NCI-H1417 treated with DMSO at 0.1 percent for 48 hours (cell line): ENCODE results near the gene BRD4.
"Not testable (repeated sequence)": the region's sequence is repeated elsewhere in the genome, so short reads cannot be mapped to it uniquely, and the experiment has no call there.

Source experiments
- DNase-seq: peaks from one replicate; lab custom pipeline; 2025; lab: John Stamatoyannopoulos, UW

BRD4 gene

DNA sequence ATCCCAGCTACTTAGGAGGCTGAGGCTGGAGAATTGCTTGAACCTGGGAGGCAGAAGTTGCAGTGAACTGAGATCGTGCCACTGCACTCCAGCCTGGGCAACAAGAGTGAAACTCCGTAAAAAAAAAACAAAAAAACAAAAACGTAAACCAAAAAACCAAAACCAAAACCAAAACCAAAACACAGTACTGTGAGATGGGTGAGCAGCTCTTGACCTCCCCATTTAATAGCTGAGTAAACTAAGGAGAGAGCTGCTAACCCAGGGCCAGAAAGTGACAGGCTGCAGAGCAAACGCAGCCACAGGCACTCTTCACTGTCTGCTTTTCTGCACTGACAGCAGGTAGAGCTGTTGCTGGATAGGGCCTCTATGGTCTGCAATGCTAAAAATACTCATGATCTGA is 27.7 kb upstream of the BRD4 start:
- not testable (repeated sequence) for DNase-seq

DNA sequence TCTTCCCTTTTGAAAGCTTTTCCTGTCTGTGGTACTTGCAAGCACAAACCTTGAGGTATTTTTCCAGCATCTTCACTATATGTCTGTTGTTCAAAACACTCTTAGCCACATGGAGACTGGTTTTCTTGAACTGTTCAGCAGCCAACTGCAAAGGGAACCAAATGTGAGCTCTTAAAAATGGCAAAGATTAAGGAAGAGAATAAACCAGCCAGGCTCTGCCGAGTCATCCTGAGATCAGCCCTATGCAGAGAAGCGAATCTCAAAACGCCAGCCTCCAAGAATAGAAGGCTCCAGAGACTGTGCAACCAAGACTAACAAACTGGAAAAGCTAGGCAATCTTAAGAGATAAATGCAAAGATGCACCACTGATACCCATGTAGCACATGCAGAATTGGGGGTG is 26.6 kb upstream of the BRD4 start:
- no peak for DNase-seq

GRCh38 chr19:15357906-15358305 is 25.6 kb upstream of the BRD4 start:
- DNase-seq, result no peak

- DNase-seq, result no peak
Measured at GRCh38 chr19:15354566-15355296, 22.4 kb upstream of the BRD4 start.

GRCh38 chr19:15353908-15354307 is 21.6 kb upstream of the BRD4 start:
- DNase-seq, result no peak

GRCh38 chr19:15352535-15352934 is 20.2 kb upstream of the BRD4 start:
- not testable (repeated sequence) for DNase-seq

DNA sequence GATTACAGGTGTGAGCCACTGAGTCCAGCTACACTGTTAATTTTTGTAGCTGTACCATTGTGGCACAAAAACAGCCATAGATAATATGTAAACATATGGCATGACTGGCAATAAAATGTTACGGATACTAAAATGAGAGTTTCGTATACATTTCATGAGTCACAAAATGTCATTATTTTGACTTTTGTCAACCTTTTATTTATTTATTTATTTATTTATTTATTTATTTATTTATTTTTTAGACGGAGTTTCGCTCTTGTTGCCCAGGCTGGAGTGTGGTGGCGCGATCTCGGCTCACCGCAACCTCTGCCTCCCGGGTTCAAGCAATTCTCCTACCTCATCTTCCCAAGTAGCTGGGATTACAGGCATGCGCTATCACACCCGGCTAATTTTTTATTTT is 9.0 kb upstream of the BRD4 start:
- DNase-seq, result not testable (repeated sequence)

DNA sequence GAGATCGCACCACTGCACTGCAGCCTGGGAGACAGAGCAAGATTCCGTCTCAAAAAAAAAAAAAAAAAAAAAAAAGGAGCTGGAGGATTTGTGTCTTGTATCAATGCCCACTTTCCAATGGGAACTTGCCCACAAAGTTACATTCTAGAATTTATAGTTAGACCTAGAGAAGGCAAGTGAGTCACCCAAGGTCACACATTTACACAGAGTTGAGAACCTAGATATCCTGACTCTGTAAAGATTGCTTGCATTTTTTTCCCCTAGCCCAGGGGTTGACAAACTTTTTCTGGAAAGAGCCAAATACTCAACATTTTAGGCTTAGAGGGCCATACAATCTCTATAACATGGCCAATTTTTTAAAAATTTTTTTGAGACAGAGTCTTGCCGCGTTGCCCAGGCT is 7.7 kb upstream of the BRD4 start:
- DNase-seq, result no peak

DNA sequence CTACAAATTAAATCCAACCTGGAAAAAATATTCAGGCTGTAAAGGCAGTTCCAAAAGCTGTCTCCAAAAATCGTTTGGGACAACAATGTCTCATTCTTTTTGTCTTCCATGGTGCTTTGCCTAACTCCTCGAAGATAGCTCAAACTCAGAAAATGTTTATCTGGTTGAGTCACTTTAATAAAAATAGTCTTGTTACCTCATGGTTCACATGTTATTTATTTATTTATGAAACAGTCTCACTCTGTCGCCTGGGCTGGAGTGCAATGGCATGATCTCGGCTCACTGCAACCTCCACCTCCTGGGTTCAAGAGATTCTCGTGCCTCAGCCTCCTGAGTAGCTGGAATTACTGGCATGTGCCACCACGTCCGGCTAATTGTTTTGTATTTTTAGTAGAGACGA is 4.9 kb upstream of the BRD4 start:
- DNase-seq, result no peak

- DNase-seq, result not testable (repeated sequence)
Measured at GRCh38 chr19:15335992-15336391, 3.7 kb upstream of the BRD4 start.

- DNase-seq, result no peak
Measured at GRCh38 chr19:15331419-15332310, 674 bp downstream of the BRD4 start.

DNA sequence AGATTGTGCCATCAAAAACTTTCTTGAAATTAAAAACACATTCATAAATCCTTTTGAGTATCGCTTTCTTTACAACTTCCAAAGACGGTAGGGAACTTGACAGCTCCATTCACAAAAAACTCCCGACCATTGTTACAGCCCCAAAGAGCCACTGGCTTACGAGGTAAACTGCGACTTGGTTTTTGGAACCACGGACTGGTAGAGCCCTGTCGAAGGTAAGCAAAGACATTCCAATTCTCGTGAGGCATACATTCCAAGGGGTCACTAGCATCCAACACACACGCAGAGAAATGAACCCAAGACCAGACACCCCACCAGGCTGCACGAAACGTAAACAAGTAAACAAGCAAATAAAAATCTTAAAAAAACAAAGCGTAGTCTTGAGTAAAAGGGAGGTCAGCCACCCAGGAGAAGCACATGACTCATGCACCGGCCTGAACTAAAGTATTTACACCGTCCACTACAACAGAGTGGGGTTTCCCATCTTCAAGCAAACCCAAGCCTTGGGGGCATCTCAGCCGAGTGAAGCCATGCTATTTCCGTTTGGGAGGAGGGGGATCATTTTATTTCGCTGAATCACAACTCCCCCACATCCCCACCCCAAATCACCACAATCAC is 1.4 kb downstream of the BRD4 start:
- DNase-seq, result no peak

DNA sequence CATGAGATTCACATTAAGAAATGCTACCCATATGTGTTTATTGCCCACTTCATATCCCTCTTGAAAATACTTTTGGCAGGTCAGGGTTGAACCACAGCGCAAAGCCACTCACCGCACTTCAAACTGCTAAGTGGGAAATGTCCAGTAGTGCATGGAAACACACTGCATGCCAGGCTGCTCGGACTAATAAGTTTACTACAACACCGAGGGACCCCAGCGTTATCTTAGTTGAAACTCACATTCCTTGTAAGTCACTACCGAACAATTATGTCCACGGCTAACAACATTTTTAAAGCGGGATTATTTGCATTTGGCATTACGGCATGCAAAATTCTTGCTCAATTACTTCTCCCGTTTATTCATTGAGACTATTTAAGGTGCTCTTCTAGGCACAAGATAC is 4.0 kb downstream of the BRD4 start:
- DNase-seq, result no peak

DNA sequence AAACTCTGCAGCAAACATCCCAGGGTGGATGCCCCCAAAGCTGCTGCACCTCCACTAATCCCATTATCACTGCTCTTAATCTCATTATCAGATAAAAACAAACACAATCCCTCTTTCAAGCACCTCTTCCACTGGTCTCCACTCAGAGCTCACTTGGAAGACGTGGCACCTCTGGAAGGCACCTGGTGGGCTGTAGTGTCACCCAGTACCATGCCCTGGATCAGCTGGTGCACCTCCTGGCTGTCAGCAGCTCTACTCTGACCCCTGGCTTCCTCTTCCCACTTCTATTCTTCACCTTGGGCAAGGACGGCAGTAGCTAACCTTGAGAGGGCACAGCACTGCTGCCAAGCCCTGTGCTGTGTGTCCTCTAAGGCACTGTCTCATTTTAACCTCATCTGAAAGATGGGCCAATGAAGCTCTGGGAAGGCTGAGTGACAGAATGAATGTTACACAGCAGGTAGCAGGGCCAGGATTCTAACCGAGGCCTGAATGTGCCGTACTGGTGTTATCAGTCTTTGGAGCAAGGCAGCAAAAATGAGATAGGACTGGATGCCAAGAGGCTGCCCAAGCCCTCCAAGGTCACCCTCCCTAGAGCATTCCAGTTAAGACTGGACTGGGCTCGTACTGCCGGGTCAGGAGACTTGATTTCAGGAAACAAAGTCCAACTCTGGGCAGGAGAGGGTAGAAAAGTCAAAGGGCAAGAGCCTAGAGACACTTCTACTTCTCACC is 7.4 kb downstream of the BRD4 start:
- DNase-seq, result no peak

- DNase-seq, result no peak
Measured at GRCh38 chr19:15323496-15324235, 8.7 kb downstream of the BRD4 start.

DNA sequence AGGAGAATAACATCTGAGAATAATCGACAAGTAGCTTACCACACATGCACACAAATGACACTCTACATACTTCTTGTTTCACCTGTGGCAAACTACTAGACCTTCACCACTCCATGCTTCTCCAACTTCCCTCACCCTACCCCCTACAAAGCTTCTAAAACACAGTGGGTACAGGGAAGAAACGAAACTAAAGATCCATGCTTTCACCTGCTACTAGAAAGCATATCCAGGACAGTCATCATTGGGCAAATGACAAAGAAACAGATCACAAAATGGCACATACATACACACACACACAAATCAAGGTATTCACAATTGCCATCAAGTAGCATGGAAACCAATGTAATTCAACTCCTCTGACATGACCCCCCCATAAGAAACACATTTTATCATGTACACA is 10.6 kb downstream of the BRD4 start:
- DNase-seq, result no peak

GRCh38 chr19:15320116-15320515 is 12.2 kb downstream of the BRD4 start:
- no peak for DNase-seq

GRCh38 chr19:15318241-15318691 is 14.1 kb downstream of the BRD4 start:
- DNase-seq, result no peak

- DNase-seq, result no peak
Measured at GRCh38 chr19:15317392-15318071, 14.8 kb downstream of the BRD4 start.

DNA sequence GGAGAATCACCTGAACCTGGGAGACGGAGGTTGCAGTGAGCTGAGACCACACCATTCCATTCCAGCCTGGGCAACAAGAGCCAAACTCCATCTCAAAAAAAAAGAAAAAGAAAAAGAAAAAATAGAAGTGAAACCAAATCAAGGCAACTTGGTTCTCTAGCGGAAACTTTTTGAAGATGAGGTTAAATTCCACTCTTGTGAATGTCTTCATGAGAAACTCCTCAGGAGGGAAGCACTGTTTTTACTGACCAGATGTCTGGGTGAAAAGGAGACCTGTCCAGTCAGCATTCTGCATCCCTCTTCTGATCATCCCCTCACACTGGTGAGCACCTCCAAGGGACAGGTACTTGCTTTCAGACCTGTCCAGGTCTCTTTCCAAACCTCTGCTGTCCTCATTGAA is 15.8 kb downstream of the BRD4 start:
- no peak for DNase-seq

DNA sequence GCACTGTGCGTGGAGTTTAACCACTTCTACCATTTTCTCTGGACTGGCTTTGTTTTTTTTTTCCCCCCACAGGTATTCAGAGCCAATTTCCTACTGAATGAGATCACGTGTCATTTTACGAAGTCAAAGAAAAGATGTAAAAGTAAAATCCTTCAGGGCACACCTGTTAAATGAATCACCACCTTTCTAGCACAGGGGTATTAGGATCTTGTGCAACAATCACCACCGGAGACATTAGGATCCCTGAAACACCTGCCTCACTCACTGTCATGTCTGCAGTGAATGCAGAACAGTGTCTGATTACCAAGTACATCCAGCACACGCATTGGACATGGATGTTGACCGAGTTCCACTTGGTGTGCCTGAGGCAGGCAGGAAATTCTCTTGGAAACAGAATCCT is 17.2 kb downstream of the BRD4 start:
- DNase-seq, result no peak
